ENCODE data around the gene KLHDC10. TPM values are rescaled to one million over a fixed set of nuclear protein-coding genes. Genes with fewer than 3 reads are reported as not detected.
A peak's percentile ranks its signal among the peaks of the same experiment; 100 is the strongest.
"Not testable (repeated sequence)": the region's sequence is repeated elsewhere in the genome, so short reads cannot be mapped to it uniquely, and the experiment has no call there.

The KLHDC10 gene
- total RNA-seq, 1 donor from 2014 or later, result 77.9 TPM

DNA sequence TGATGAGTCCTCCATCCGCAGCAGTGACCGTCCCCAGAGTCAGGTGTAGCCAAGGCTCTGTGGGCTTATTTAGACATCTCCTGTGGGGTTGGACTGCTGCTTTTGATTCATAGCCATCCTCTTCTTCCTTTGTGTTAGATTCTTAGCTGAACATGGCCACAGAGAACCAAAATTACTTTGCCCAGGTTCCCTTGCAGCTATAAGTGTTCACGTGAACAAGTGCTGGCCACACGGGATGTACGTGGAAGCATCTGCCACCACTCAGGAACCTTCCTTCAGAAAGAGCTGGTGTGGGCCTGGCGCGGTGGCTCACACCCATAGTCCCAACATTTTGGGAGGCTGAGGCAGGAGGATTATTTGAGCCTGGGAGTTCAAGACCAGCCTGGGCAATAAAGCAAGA, 85.8 kb downstream of the KLHDC10 start:
- DNase-seq, result no peak

GRCh38 chr7:130157700-130158099, 87.4 kb downstream of the KLHDC10 start:
- peak; percentile 7 for DNase-seq

- no peak for DNase-seq
Measured at GRCh38 chr7:130160023-130160422, 89.7 kb downstream of the KLHDC10 start.

GRCh38 chr7:130160455-130160854, 90.1 kb downstream of the KLHDC10 start:
- peak; percentile 56 for DNase-seq

- DNase-seq, result no peak
Measured at GRCh38 chr7:130162196-130162595, 91.9 kb downstream of the KLHDC10 start.

DNA sequence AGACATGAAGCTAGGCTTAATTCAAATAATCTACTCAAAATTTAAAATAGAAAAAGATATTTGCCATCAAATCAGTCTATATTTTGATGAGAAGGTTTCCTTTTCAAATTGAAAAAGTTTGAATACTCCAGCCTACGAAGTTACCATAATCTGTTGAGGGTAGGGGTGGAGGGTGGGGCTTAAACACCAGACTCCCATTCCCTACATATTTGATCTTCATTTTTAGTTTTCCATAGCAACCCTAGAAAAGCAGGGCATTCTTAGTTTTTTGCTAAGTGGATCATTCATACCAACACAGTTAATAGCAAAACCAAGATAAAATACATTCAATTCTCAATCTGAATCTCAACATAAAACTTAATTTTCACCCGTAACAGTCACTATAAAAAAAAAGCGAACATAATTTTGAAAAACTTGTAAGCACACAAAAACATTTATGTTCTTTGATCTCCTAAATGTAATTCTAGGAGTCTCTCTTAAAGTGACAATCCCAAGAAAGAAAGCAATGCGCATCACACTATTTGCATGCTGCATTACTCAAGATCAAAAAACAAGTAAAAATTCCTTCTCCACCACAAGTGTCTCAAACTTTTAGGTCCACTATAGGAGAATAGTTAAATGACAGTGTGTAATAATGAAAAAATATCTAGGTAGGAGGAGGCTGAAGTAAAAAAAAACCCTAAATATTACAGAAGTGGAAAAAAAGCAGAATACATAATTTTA, 104.1 kb downstream of the KLHDC10 start:
- no peak for DNase-seq

DNA sequence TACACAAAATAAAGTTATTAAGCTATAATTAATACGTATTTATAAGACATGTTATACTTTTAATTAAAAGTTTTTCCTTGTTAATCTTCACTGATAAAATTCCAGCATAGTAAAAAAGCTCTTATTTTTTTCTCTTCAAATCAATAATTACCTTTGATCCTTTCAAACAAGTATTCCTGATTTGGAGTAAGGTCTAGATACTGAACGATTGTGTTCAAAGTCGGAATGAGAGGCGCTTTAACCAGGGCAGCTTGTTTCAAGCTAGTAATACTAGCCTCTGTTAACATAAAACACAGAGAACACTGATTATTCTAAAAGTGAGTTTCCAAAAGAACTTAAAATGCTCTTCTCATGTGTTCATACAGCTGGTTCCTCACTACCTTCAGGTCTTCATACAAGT, 107.9 kb downstream of the KLHDC10 start:
- DNase-seq, result no peak

GRCh38 chr7:130179631-130180030, 109.3 kb downstream of the KLHDC10 start:
- DNase-seq, result no peak

GRCh38 chr7:130180571-130181262, 110.4 kb downstream of the KLHDC10 start:
- DNase-seq, result no peak

DNA sequence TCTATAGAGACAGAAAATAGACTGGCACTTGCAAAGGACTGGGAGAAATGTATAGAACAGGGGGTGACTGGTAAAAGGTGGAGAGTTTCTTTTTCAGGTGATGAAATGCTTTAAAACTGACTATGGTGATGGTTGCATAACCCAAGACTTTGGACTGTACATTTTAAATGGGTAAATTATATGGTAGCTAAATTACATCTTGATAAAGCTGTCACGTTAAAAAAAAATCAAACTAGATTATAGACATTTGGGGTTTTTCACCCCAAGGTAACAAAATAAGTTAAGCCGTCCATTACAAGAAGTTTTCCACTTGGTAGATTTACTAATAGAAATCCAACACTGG, 110.9 kb downstream of the KLHDC10 start:
- no peak for DNase-seq

- peak; percentile 21 for DNase-seq
Measured at GRCh38 chr7:130182990-130183389, 112.7 kb downstream of the KLHDC10 start.

- not testable (repeated sequence) for DNase-seq
Measured at GRCh38 chr7:130184349-130184748, 114.0 kb downstream of the KLHDC10 start.

Small RNAs within 50 kb of the gene (small RNA-seq; reads per million reads assigned to genes)
- not detected for gene RNA5SP245 (ENCODE audit: low replicate concordance)

Other genes starting within 250 kb of the KLHDC10 start
- 101 TPM for gene UBE2H, start 117.6 kb upstream of the KLHDC10 start, total RNA-seq
- gene ZC3HC1, start 19.2 kb upstream of the KLHDC10 start, total RNA-seq, result 21.1 TPM
- 10.3 TPM for gene TMEM209, start 134.9 kb downstream of the KLHDC10 start, total RNA-seq
- gene SSMEM1, start 137.3 kb downstream of the KLHDC10 start, total RNA-seq, result not detected
- not detected for gene CPA2, start 196.3 kb downstream of the KLHDC10 start, total RNA-seq
- 2.4 TPM for gene CPA4, start 222.6 kb downstream of the KLHDC10 start, total RNA-seq

All from tongue (tissue), 3 donors.